Measurements from ENCODE around the gene MVP. TPM values are rescaled to one million over a fixed set of nuclear protein-coding genes. Genes with fewer than 3 reads are reported as not detected.
A peak's percentile ranks its signal among the peaks of the same experiment; 100 is the strongest.
"Not testable (repeated sequence)": the region's sequence is repeated elsewhere in the genome, so short reads cannot be mapped to it uniquely, and the experiment has no call there.

Gene MVP
- total and polyA plus RNA-seq, 12 donors, result 73.9 to 492 (median 336) TPM

DNA sequence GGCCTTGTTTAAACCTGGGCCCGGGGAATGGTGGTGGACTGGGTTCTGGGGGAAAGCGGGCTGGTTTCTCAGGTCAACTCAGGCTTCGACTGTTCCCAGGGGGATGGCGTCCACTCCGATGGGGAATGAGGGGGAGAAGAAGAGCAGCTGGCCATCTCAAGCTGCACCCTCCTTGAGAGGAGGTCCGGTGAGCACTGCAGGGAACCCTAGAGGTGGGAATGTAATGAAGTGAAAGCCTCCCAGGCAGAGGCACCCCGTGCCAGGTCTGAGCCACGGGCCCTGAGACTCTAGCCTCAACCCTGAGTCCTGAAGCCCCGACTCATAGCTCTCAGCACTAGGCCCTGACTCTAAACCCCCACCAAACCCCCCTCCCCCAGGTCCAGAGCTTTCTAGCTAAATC is 43.9 kb downstream of the MVP start:
- DNase-seq, result peak in 1 of 7 donors; percentile 29
- Histone ChIP-seq H3K4me1 (replicated peaks in 1 of 2) (peaks cover 11 to 20% of the 10 kb centered on the region in 2 donors), H3K9me3 (replicated peaks in 1 of 3) (no peaks in the 10 kb centered on the region), H3K36me3 (replicated peaks in 1 of 2) (peaks cover 0 to 21% of the 10 kb centered on the region in 2 donors), H3K27ac (no peak overlapping the region), H3K4me3 (no peak overlapping the region), H3K27me3 (no peaks in the 10 kb centered on the region)
- intact Hi-C loops (cut with DNase I), result no loop called here
- no peak for TF ChIP-seq POLR2A (IDR thresholded peaks at IDR 0.05)
- TF ChIP-seq, protein P1, sequence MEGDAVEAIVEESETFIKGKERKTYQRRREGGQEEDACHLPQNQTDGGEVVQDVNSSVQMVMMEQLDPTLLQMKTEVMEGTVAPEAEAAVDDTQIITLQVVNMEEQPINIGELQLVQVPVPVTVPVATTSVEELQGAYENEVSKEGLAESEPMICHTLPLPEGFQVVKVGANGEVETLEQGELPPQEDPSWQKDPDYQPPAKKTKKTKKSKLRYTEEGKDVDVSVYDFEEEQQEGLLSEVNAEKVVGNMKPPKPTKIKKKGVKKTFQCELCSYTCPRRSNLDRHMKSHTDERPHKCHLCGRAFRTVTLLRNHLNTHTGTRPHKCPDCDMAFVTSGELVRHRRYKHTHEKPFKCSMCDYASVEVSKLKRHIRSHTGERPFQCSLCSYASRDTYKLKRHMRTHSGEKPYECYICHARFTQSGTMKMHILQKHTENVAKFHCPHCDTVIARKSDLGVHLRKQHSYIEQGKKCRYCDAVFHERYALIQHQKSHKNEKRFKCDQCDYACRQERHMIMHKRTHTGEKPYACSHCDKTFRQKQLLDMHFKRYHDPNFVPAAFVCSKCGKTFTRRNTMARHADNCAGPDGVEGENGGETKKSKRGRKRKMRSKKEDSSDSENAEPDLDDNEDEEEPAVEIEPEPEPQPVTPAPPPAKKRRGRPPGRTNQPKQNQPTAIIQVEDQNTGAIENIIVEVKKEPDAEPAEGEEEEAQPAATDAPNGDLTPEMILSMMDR (IDR thresholded peaks at IDR 0.05), result no peak
- 73 to 84% (median 79%) methylated on average over 5 to 9 of the region's 9 CpGs for WGBS, 4 donors

GRCh38 chr16:29868396-29869009 is 48.2 kb downstream of the MVP start:
- Histone ChIP-seq H3K36me3 (replicated peaks in 1 of 2) (no peaks in the 10 kb centered on the region), H3K27me3 (no peaks in the 10 kb centered on the region), H3K27ac (no peak overlapping the region), H3K4me3 (no peak overlapping the region), H3K4me1 (replicated peaks in 1 of 2) (no peaks in the 10 kb centered on the region), H3K9me3 (replicated peaks in 1 of 3) (no peaks in the 10 kb centered on the region)
- intact Hi-C loops (cut with DNase I), result no loop called here
- WGBS, 4 donors, result 54 to 75% (median 75%) methylated on average over 4 to 8 of the region's 8 CpGs
- DNase-seq, result no peak
- TF ChIP-seq POLR2A (IDR thresholded peaks at IDR 0.05), result no peak
- TF ChIP-seq, protein P1 (IDR thresholded peaks at IDR 0.05), result no peak

- H3K4me1 ChIP-seq (replicated peaks in 1 of 2); intact Hi-C loops (cut with DNase I); H3K9me3 ChIP-seq (replicated peaks in 1 of 3); H3K4me3 ChIP-seq; DNase-seq; H3K36me3 ChIP-seq (replicated peaks in 1 of 2); H3K27me3 ChIP-seq; H3K27ac ChIP-seq: not testable (repeated sequence)
- 82 to 90% (median 86%) methylated on average over 6 to 8 of the region's 8 CpGs for WGBS, 4 donors
These were observed 48.8 kb downstream of the MVP start for GRCh38 chr16:29869067-29869466.

- Histone ChIP-seq H3K4me1 (replicated peaks in 1 of 2) (peaks cover 0 to 3% of the 10 kb centered on the region in 2 donors), H3K36me3 (replicated peaks in 1 of 2) (no peaks in the 10 kb centered on the region), H3K9me3 (replicated peaks in 1 of 3) (no peaks in the 10 kb centered on the region), H3K27ac (no peak overlapping the region), H3K4me3 (no peak overlapping the region), H3K27me3 (no peaks in the 10 kb centered on the region)
- intact Hi-C loops (cut with DNase I), result loop anchor here in 1 of 2 donors (5.0 kb wide), 1 partner anchor 130 kb away; no protein-coding TSS in a partner anchor
- DNase-seq, result no peak
- WGBS, 4 donors, result 88 to 95% (median 95%) methylated on average over 10 to 16 of the region's 16 CpGs
- TF ChIP-seq POLR2A (IDR thresholded peaks at IDR 0.05), result no peak
- TF ChIP-seq, protein P1 (IDR thresholded peaks at IDR 0.05), result no peak
These were observed 51.7 kb downstream of the MVP start for GRCh38 chr16:29871822-29872546.
